ENCODE data around the gene SIDT1.

The SIDT1 gene

GRCh38 chr3:113597596-113598354 lies 65.4 kb downstream of the SIDT1 start:
- no peak for DNase-seq (ENCODE audit: low read depth)

- DNase-seq (ENCODE audit: low read depth) = no peak
Measured at GRCh38 chr3:113600418-113601182, 68.2 kb downstream of the SIDT1 start.

GRCh38 chr3:113601240-113601639 lies 68.9 kb downstream of the SIDT1 start:
- DNase-seq (ENCODE audit: low read depth) = no peak

- DNase-seq (ENCODE audit: low read depth) = no peak
Measured at GRCh38 chr3:113602256-113602655, 69.9 kb downstream of the SIDT1 start.

GRCh38 chr3:113602836-113603235 lies 70.5 kb downstream of the SIDT1 start:
- no peak for DNase-seq (ENCODE audit: low read depth)

GRCh38 chr3:113606539-113607218 lies 74.3 kb downstream of the SIDT1 start:
- DNase-seq (ENCODE audit: low read depth) = peak; percentile 8

GRCh38 chr3:113607219-113607596 lies 74.9 kb downstream of the SIDT1 start:
- no peak for DNase-seq (ENCODE audit: low read depth)

- no peak for DNase-seq (ENCODE audit: low read depth)
Measured at GRCh38 chr3:113614402-113614801, 82.0 kb downstream of the SIDT1 start.

- no peak for DNase-seq (ENCODE audit: low read depth)
Measured at GRCh38 chr3:113615976-113616375, 83.6 kb downstream of the SIDT1 start.

GRCh38 chr3:113617726-113618125 lies 85.4 kb downstream of the SIDT1 start:
- no peak for DNase-seq (ENCODE audit: low read depth)

GRCh38 chr3:113620091-113620490 lies 87.7 kb downstream of the SIDT1 start:
- DNase-seq (ENCODE audit: low read depth) = no peak

- no peak for DNase-seq (ENCODE audit: low read depth)
Measured at GRCh38 chr3:113623324-113623723, 91.0 kb downstream of the SIDT1 start.

GRCh38 chr3:113623811-113624210 lies 91.5 kb downstream of the SIDT1 start:
- DNase-seq (ENCODE audit: low read depth) = no peak

GRCh38 chr3:113625834-113626233 lies 93.5 kb downstream of the SIDT1 start:
- no peak for DNase-seq (ENCODE audit: low read depth)

GRCh38 chr3:113626503-113627371 lies 94.4 kb downstream of the SIDT1 start:
- no peak for DNase-seq (ENCODE audit: low read depth)

- no peak for DNase-seq (ENCODE audit: low read depth)
Measured at GRCh38 chr3:113628316-113628715, 96.0 kb downstream of the SIDT1 start.

- DNase-seq (ENCODE audit: low read depth) = no peak
Measured at GRCh38 chr3:113628788-113629187, 96.4 kb downstream of the SIDT1 start.

GRCh38 chr3:113629584-113630421 lies 97.4 kb downstream of the SIDT1 start:
- no peak for DNase-seq (ENCODE audit: low read depth)

- DNase-seq (ENCODE audit: low read depth) = no peak
Measured at GRCh38 chr3:113630956-113631542, 98.7 kb downstream of the SIDT1 start.

- no peak for DNase-seq (ENCODE audit: low read depth)
Measured at GRCh38 chr3:113631573-113631972, 99.2 kb downstream of the SIDT1 start.

All from activated gamma-delta T cell treated with anti-CD3 and anti-CD28 coated beads, Interleukin-2, amount 50 U/mL, for 16 hours (primary cell).